ENCODE measurements around the gene FBXO47.

- TF ChIP-seq CTCF (conservative IDR thresholded peaks at IDR 0.05; ENCODE audit: low read depth, low read length) = no peak
- TF ChIP-seq EZH2 (IDR thresholded peaks at IDR 0.05; ENCODE audit: borderline replicate concordance, low read depth, low read length, poor library complexity, severe bottlenecking) = no peak
Observed at GRCh38 chr17:38899421-38899820, 67.8 kb downstream of the FBXO47 start.

All from A673 (cell line).